Parathyroid adenoma (tissue), 2 donors: ENCODE measurements around the gene IL18.

Experiments used
- H2AFZ ChIP-seq: fragments of 300-600 bp; sonication (generic); one replicate; pipeline ENCODE4 v1.7.0; 2017; ENCODE audit warnings: antibody characterized with exemption, mild to moderate bottlenecking
- H3K27ac ChIP-seq: fragments of 300-600 bp; sonication (generic); one replicate; pipeline ENCODE4 v1.7.0; 2017
- H3K27me3 ChIP-seq: fragments of 300-600 bp; sonication (generic); one replicate; pipeline ENCODE4 v1.7.0; 2017; ENCODE audit warnings: low read length; ENCODE audit not compliant: control insufficient read depth, insufficient read depth
- H3K36me3 ChIP-seq: fragments of 300-600 bp; sonication (generic); one replicate; pipeline ENCODE4 v1.7.0; 2017; ENCODE audit warnings: low read length; ENCODE audit not compliant: control insufficient read depth, insufficient read depth
- H3K4me1 ChIP-seq: fragments of 300-600 bp; sonication (generic); one replicate; pipeline ENCODE4 v1.7.0; 2017; ENCODE audit warnings: control low read depth
- H3K4me2 ChIP-seq: fragments of 300-600 bp; sonication (generic); one replicate; pipeline ENCODE4 v1.7.0; 2017; ENCODE audit warnings: low read length
- H3K4me3 ChIP-seq: fragments of 300-600 bp; sonication (generic); one replicate; pipeline ENCODE4 v1.7.0; 2017; ENCODE audit warnings: low read depth, low read length
- H3K79me2 ChIP-seq: fragments of 300-600 bp; sonication (generic); one replicate; pipeline ENCODE4 v1.7.0; 2017; ENCODE audit warnings: control low read depth
- H3K9ac ChIP-seq: fragments of 300-600 bp; sonication (generic); one replicate; pipeline ENCODE4 v1.7.0; 2017; ENCODE audit warnings: mild to moderate bottlenecking
- H3K9me3 ChIP-seq: fragments of 300-600 bp; sonication (generic); one replicate; pipeline ENCODE4 v1.7.0; 2017; ENCODE audit warnings: low read length; ENCODE audit not compliant: control insufficient read depth
- CTCF ChIP-seq: fragments of 300-600 bp; sonication (generic); IDR thresholded peaks from one replicate; pipeline ENCODE4 v1.7.0; 2017; ENCODE audit warnings: antibody characterized with exemption, mild to moderate bottlenecking
- donor health status: primary hyperparathyroidism.

Gene IL18

GRCh38 chr11:112150517-112150916 is 13.4 kb downstream of the IL18 start:
- Histone ChIP-seq H3K9ac (no peak overlapping the region), H3K27ac (no peak overlapping the region), H3K4me2 (no peak overlapping the region), H3K79me2 (no peaks in the 10 kb centered on the region), H2AFZ (no peak overlapping the region), H3K4me3 (no peak overlapping the region), H3K36me3 (no peaks in the 10 kb centered on the region), H3K4me1 (no peaks in the 10 kb centered on the region), H3K9me3 (no peaks in the 10 kb centered on the region), H3K27me3 (no peaks in the 10 kb centered on the region)
- TF ChIP-seq CTCF, result no peak

- no peaks in the 10 kb centered on the region for H3K9me3 ChIP-seq
- H3K4me3 ChIP-seq, result no peak overlapping the region
- no peak overlapping the region for H3K27ac ChIP-seq
- no peaks in the 10 kb centered on the region for H3K27me3 ChIP-seq
- H3K36me3 ChIP-seq, result no peaks in the 10 kb centered on the region
- no peaks in the 10 kb centered on the region for H3K79me2 ChIP-seq
- no peak overlapping the region for H2AFZ ChIP-seq
- no peak for TF ChIP-seq CTCF
- H3K9ac ChIP-seq, result no peak overlapping the region
- H3K4me1 ChIP-seq, result no peaks in the 10 kb centered on the region
- H3K4me2 ChIP-seq, result no peak overlapping the region
Measured at GRCh38 chr11:112143597-112143996, 20.3 kb downstream of the IL18 start.

- Histone ChIP-seq H3K4me3 (no peak overlapping the region), H3K4me2 (no peak overlapping the region), H3K9ac (no peak overlapping the region), H3K79me2 (no peaks in the 10 kb centered on the region), H3K27ac (no peak overlapping the region), H3K9me3 (no peaks in the 10 kb centered on the region), H2AFZ (no peak overlapping the region), H3K4me1 (no peaks in the 10 kb centered on the region), H3K27me3 (no peaks in the 10 kb centered on the region), H3K36me3 (no peaks in the 10 kb centered on the region)
- no peak for TF ChIP-seq CTCF
Measured at GRCh38 chr11:112134473-112134872, 29.4 kb downstream of the IL18 start.

GRCh38 chr11:112132737-112133136 is 31.2 kb downstream of the IL18 start:
- Histone ChIP-seq H3K4me1 (no peaks in the 10 kb centered on the region), H3K9ac (no peak overlapping the region)

More at GRCh38 chr11:112132737-112133136, 31.2 kb downstream of the IL18 start:
- Histone ChIP-seq H3K27ac (no peak overlapping the region), H3K4me2 (no peak overlapping the region), H3K79me2 (no peaks in the 10 kb centered on the region), H3K36me3 (no peaks in the 10 kb centered on the region), H3K27me3 (no peaks in the 10 kb centered on the region), H3K4me3 (no peak overlapping the region), H2AFZ (no peak overlapping the region), H3K9me3 (no peaks in the 10 kb centered on the region)
- no peak for TF ChIP-seq CTCF
